Peyer's patch (tissue), 4 donors: ENCODE data around the gene CLASP2.

ENCODE experiments used
- CTCF ChIP-seq, 6 experiments: fragments of 450-650 bp in 4 of 6; fragments of 200-600 bp in 2 of 6; sonication (generic) in 1 of 6; IDR thresholded peaks; one replicate each; pipeline ENCODE4 v1.5.1; 2017 to 2019; ENCODE audit warnings: antibody characterized with exemption in 6 of 6, mild to moderate bottlenecking in 3 of 6, moderate library complexity in 1 of 6
- POLR2A ChIP-seq, 2 donors: fragments of 450-650 bp; IDR thresholded peaks; one replicate each; pipeline ENCODE4 v1.5.1; 2017; ENCODE audit warnings: antibody characterized with exemption in 2 of 2, mild to moderate bottlenecking in 2 of 2, moderate library complexity in 2 of 2

- TF ChIP-seq CTCF (IDR thresholded peaks at IDR 0.05) (no peak), POLR2A (IDR thresholded peaks at IDR 0.05) (no peak)
These were observed 176.1 kb downstream of the CLASP2 start for GRCh38 chr3:33541918-33542317.
